HL-60 (cell line): ENCODE measurements around the gene SLC16A6.
"Not testable (repeated sequence)": the region's sequence is repeated elsewhere in the genome, so short reads cannot be mapped to it uniquely, and the experiment has no call there.

Experiments used
- CTCF ChIP-seq: IDR thresholded peaks from one replicate; pipeline ENCODE4 v1.5.1; 2011; ENCODE audit warnings: low read length, control low read depth, inconsistent platforms; ENCODE audit not compliant: insufficient read depth
- POLR2AphosphoS5 ChIP-seq: IDR thresholded peaks from 2 replicates; pipeline ENCODE4 v1.6.1; 2012; ENCODE audit warnings: low read depth
- REST ChIP-seq: IDR thresholded peaks from 2 replicates; pipeline ENCODE4 v1.6.1; 2012; ENCODE audit warnings: low read depth; ENCODE audit not compliant: insufficient replicate concordance

- not testable (repeated sequence) for TF ChIP-seq CTCF, REST, POLR2AphosphoS5
Observed at GRCh38 chr17:68234726-68235335, 56.1 kb downstream of the SLC16A6 start.
